ENCODE measurements around the gene PRMT2.

PRMT2 gene

DNA sequence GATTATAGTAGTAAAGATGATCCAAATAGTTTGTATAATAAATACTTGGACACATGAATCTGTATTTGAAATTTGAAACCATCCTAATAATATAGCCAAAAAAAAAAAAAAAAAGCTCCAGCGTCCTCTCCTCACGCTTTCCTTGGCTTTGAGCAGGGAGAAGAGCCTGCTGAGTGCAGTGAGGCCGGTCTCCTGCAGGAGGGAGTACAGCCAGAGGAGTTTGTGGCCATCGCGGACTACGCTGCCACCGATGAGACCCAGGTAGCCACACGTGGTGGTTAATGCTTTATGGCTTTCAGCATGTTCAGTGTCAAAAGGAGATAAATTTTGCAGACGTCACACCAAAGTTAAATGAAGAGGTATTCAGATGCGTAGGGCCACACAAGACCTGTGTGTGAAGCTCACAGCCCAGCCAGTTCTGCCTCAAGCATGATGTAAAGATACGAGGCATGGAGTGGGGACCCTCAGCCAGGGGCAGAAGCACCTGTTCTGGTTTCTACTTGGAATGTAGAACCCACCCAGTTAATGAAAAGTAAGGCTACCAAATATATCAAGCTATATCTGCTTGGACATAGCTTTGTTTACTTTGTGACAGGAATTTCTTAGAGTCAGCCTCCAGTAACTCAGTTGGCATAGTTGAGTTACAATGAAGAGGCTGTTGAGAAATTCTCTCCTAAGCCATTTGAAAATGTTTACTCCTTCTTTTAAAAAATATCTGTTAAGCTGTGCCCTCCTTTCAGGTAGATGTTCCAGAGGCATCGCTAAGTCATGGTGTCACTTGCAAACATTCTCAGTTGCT is 8.1 kb downstream of the PRMT2 start:
- TF ChIP-seq POLR2A (IDR thresholded peaks at IDR 0.05; ENCODE audit: low read depth, low read length): no peak
- no peak for DNase-seq (ENCODE audit: insufficient read length, low spot score)
- no peak for FAIRE-seq

DNA sequence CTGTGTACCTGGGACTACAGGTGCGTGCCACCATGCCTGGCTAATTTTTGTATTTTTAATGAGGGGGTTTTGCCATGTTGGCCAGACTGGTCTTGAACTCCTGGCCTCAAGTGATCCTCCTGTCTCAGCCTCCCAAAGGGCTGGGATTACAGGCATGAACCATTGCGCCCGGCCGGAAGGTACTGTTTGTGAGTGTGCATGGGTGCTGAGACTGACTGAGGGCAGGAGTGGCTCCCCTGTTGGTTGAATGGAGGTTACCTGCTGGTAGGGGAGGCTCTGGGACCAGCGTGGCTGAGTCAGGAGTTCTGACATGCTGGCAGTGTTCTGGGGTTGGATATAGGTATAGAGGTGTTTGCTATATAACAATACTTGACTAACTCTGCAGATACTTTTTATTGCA is 10.4 kb downstream of the PRMT2 start:
- no peak for DNase-seq (ENCODE audit: insufficient read length, low spot score)
- TF ChIP-seq POLR2A (IDR thresholded peaks at IDR 0.05; ENCODE audit: low read depth, low read length): no peak
- no peak for FAIRE-seq

- no peak for FAIRE-seq
- no peak for DNase-seq (ENCODE audit: insufficient read length, low spot score)
- no peak for TF ChIP-seq POLR2A (IDR thresholded peaks at IDR 0.05; ENCODE audit: low read depth, low read length)
Observed at GRCh38 chr21:46646541-46647154, 11.2 kb downstream of the PRMT2 start.

DNA sequence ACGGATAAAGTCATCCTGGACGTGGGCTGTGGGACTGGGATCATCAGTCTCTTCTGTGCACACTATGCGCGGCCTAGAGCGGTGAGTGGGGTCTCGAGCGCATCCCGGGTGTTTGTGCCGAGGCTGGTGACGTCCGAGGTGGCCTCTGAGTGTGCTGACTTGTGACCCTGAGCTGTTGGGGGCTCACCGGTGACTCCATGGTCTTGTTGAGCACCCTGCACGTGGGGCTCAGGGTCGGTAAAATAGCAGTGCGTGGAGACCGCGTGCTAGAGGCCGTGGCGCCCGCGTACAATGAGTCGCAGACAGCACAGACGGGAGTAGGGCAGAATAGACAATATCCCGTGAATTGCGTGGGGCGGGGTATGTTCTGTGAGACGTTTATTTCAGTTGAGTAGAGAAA is 13.1 kb downstream of the PRMT2 start:
- no peak for DNase-seq (ENCODE audit: insufficient read length, low spot score)
- FAIRE-seq: no peak
- no peak for TF ChIP-seq POLR2A (IDR thresholded peaks at IDR 0.05; ENCODE audit: low read depth, low read length)

DNA sequence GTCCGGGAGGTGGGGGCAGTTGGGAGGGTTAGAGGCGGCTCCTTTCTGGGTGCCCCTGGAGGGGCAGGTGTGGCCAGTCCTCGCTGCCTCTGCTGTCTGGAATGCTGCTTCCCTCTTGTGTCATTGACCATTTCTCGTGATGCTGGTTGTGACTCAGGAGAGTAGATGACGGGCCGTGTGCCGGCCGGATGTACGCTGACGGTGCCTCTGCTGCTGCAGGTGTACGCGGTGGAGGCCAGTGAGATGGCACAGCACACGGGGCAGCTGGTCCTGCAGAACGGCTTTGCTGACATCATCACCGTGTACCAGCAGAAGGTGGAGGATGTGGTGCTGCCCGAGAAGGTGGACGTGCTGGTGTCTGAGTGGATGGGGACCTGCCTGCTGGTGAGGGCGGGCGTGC is 13.9 kb downstream of the PRMT2 start:
- no peak for FAIRE-seq
- TF ChIP-seq POLR2A (IDR thresholded peaks at IDR 0.05; ENCODE audit: low read depth, low read length): no peak
- no peak for DNase-seq (ENCODE audit: insufficient read length, low spot score)

DNA sequence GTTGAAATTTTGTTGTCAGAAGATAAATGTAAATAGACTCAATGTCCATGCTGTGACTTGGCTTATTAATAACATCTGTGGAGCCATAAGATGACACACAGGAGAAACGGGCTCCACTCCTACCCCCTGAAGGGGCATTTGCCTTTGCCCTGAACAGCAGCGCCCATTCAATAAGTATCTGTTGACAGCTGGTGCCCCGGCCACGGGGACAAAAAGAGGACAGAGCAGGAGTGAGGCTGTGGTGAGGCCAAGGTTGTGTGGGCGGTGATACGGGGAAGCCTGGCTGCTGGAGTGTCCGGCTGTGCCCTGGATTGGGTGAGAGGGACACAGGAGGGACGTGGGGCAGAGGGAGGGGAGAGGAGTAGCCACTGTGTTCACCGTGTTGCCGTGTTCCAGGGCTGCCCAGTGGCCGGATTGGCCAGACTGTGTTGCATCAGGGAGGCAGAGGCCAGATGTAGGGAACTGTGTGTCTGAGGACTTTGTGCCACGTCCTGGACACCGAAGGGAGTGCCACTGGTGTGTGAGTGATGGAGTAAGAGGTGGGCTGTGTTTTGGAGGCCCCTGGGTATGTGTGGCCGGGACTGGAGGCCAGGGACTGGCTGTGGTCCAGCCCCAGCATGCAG is 15.1 kb downstream of the PRMT2 start:
- DNase-seq (ENCODE audit: insufficient read length, low spot score) (no peak), FAIRE-seq (no peak)
- no peak for TF ChIP-seq POLR2A (IDR thresholded peaks at IDR 0.05; ENCODE audit: low read depth, low read length)

DNA sequence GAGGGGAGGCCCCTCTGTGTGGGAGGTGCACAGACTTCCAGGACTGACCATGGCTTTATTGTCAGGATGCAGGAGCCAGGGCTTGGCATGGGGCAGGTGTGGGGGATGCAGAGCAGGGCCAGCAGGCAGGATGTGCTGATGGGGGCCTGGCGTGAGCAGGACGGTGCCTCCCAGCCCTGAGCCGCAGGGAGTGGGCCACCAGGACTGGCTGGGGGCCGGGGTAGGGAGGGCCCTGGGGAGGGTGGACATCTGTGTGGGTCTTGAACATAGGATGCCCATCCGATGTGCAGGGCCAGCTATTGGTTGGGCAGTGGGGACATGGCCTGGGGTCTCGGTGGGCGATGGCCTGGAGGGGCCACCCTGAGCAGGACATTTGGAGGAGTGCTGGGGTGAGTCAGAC is 15.6 kb downstream of the PRMT2 start:
- no peak for TF ChIP-seq POLR2A (IDR thresholded peaks at IDR 0.05; ENCODE audit: low read depth, low read length)
- no peak for FAIRE-seq
- no peak for DNase-seq (ENCODE audit: insufficient read length, low spot score)

- DNase-seq (ENCODE audit: insufficient read length, low spot score): no peak
- TF ChIP-seq POLR2A (IDR thresholded peaks at IDR 0.05; ENCODE audit: low read depth, low read length): no peak
- no peak for FAIRE-seq
Observed at GRCh38 chr21:46655230-46655629, 19.8 kb downstream of the PRMT2 start.

- no peak for TF ChIP-seq POLR2A (IDR thresholded peaks at IDR 0.05; ENCODE audit: low read depth, low read length)
- DNase-seq (ENCODE audit: insufficient read length, low spot score) (no peak), FAIRE-seq (no peak)
Observed at GRCh38 chr21:46656820-46657219, 21.3 kb downstream of the PRMT2 start.

DNA sequence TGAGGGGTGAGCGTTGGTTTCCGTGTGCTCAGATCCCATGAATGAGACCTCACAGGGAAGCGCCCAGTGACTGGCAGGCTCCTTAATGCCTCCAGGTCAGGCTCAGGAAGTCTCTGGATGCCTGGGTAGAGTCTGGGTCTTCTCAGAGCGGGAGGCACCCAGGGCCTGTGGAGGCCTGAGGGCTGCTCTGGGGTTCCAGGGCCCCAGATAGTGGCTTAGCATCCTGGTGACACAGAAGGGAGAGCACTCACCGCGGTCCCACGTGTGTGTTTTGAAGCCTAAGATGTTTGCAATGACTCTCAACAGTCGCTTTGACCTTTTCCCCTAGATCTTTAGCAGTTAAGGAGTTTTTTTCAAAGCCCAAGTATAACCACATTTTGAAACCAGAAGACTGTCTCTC is 25.0 kb downstream of the PRMT2 start:
- DNase-seq (ENCODE audit: insufficient read length, low spot score) (no peak), FAIRE-seq (no peak)
- no peak for TF ChIP-seq POLR2A (IDR thresholded peaks at IDR 0.05; ENCODE audit: low read depth, low read length)

GRCh38 chr21:46661211-46661625 is 25.7 kb downstream of the PRMT2 start:
- no peak for FAIRE-seq
- no peak for TF ChIP-seq POLR2A (IDR thresholded peaks at IDR 0.05; ENCODE audit: low read depth, low read length)

DNA sequence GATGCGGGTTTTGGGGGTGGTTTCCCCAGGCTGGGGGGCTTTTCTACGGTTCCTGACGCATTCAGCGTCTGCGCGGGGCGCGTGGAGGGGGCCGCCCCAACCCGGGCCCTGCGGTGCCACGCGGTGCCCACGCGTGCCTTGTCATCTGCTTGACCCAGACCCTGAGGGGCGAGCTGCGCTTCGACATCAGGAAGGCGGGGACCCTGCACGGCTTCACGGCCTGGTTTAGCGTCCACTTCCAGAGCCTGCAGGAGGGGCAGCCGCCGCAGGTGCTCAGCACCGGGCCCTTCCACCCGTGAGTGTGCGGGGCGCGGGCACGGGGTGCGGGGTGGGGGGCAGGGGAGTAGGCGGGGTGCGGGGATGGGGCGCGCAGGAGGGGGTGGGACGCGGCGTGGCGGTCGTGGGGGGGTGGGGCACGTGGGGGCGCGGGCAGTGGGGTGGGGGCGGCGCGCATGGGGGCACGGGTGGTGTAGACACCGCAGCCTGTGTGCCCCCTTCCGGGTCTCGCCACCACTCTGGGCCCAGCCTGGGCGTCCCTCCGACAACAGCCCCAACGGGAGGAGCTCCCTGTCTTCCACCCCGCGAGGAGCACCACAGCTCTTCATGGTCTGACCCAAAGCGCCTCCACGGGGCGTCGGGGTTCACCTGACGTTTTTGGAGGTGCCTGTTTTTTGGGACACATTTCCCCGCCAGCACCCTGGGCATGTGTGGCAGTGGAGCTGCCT is 26.3 kb downstream of the PRMT2 start:
- FAIRE-seq (no peak), DNase-seq (ENCODE audit: insufficient read length, low spot score) (no peak)
- no peak for TF ChIP-seq POLR2A (IDR thresholded peaks at IDR 0.05; ENCODE audit: low read depth, low read length)

More at GRCh38 chr21:46661211-46661625, 25.7 kb downstream of the PRMT2 start:
- no peak for DNase-seq (ENCODE audit: insufficient read length, low spot score)

DNA sequence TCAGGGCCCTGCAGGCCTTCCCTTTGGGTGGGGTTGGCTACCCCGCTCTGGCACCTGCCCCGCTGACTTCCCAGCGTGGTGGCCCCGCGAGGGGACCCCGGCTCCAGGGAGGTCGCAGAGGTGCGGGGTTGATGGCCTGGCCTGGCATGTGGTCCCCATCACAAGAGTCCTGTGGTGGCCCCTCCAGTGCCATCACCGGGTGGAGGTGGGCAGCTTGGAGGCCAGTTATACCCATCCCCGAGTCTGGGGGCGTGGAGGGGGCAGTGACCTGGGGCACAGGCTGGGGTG is 26.8 kb downstream of the PRMT2 start:
- FAIRE-seq (no peak), DNase-seq (ENCODE audit: insufficient read length, low spot score) (no peak)
- TF ChIP-seq POLR2A (IDR thresholded peaks at IDR 0.05; ENCODE audit: low read depth, low read length): no peak

DNA sequence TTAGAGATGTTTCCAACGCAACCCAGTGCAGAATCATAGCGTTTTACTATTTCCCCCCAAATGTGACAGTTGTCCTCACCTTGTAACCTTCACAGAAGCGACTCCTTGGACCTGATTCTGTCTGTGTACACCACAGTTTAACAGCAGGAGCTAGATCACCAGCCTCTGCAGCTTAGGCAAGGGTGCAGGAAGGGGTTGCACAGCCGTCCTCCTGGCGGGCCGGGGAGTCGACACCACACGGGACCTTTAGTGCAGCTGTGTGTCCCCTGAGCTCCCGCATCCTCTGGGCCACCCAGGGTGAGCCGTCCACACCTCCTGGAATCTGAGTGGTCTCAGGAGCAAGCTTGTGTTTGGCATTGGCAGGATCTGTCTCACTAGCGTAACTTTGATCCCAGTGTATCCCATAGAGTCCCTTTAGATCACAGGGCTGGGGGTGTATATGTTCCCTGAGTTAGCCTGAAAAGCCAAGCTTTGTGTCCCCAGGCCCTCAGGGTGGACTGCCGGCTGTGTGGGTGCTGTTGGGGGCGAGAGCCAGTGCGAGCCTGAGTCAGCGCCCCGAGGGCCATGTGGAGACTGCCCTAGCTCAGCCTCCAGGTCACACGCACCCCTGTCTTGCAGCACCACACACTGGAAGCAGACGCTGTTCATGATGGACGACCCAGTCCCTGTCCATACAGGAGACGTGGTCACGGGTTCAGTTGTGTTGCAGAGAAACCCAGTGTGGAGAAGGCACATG is 27.5 kb downstream of the PRMT2 start:
- FAIRE-seq: no peak
- no peak for TF ChIP-seq POLR2A (IDR thresholded peaks at IDR 0.05; ENCODE audit: low read depth, low read length)
- no peak for DNase-seq (ENCODE audit: insufficient read length, low spot score)
